IMR-90 (cell line): ENCODE measurements around the gene NAIF1. TPM values are rescaled to one million over a fixed set of nuclear protein-coding genes. Genes with fewer than 3 reads are reported as not detected.

ENCODE experiments used
- ATAC-seq: fragments of 200-7000 bp; cut with Tn5 transposase; 2 replicates; pipeline ENCODE4 v1.9.1; 2020; ENCODE audit warnings: low read depth, mild to moderate bottlenecking, moderate library complexity
- BruUV-seq: library from RNA; stranded (reverse); fragments of 400-500 nt; replicated peaks from 2 replicates; lab custom pipeline; 2021; lab: Mats Ljungman, UMichigan
- CTCF ChIA-PET: fragments of 300-600 bp; formaldehyde crosslinking; extraction: SDS; loops from one replicate; lab custom pipeline; 2021; ENCODE audit warnings: antibody characterized with exemption; lab: Yijun Ruan, JAX
- POLR2A ChIA-PET: fragments of 300-600 bp; sonication (Branson Sonifier 250); formaldehyde crosslinking; loops from one replicate; lab custom pipeline; 2022; ENCODE audit warnings: antibody characterized with exemption; ENCODE audit not compliant: unreplicated experiment; lab: Charles Lee
- DNase-seq: peaks from one replicate; pipeline ENCODE4 v3.0.0; 2013
- H2AFZ ChIP-seq: replicated peaks from 2 replicates; pipeline ENCODE3; 2013; ENCODE audit warnings: low read length, mild to moderate bottlenecking; ENCODE audit not compliant: poor library complexity
- H2AK5ac ChIP-seq: 2 replicates; pipeline ENCODE4 v1.6.1; 2013; ENCODE audit warnings: low read depth, low read length, inconsistent platforms
- H2AK9ac ChIP-seq: replicated peaks from 2 replicates; pipeline ENCODE3; 2013; ENCODE audit warnings: mild to moderate bottlenecking, low read depth, low read length, moderate library complexity; ENCODE audit not compliant: poor library complexity
- H2BK120ac ChIP-seq: 2 replicates; pipeline ENCODE4 v1.6.1; 2013; ENCODE audit warnings: low read depth, low read length, inconsistent platforms
- H2BK15ac ChIP-seq: 3 replicates; pipeline ENCODE4 v1.6.1; 2013; ENCODE audit warnings: low read depth, low read length, inconsistent platforms
- H2BK20ac ChIP-seq: 2 replicates; pipeline ENCODE4 v1.6.1; 2013; ENCODE audit warnings: low read depth, mild to moderate bottlenecking, inconsistent platforms, low read length, moderate library complexity
- H2BK5ac ChIP-seq: 2 replicates; pipeline ENCODE4 v1.6.1; 2013; ENCODE audit warnings: mild to moderate bottlenecking, low read depth, low read length, inconsistent platforms; ENCODE audit not compliant: poor library complexity, severe bottlenecking
- H3K14ac ChIP-seq: replicated peaks from 2 replicates; pipeline ENCODE4 v1.6.1; 2013; ENCODE audit warnings: low read depth, low read length, inconsistent platforms
- H3K18ac ChIP-seq: 2 replicates; pipeline ENCODE4 v1.6.1; 2013; ENCODE audit warnings: low read depth, low read length, control low read depth
- H3K23ac ChIP-seq: 2 replicates; pipeline ENCODE4 v1.6.1; 2013; ENCODE audit warnings: low read depth, low read length, inconsistent platforms
- H3K27ac ChIP-seq: 2 replicates; pipeline ENCODE4 v1.5.1; 2013; ENCODE audit warnings: mild to moderate bottlenecking, control low read depth, low read length; ENCODE audit not compliant: insufficient read depth
- H3K27me3 ChIP-seq: 2 replicates; pipeline ENCODE4 v1.6.1; 2013; ENCODE audit warnings: low read length; ENCODE audit not compliant: control insufficient read depth, insufficient read depth
- H3K36me3 ChIP-seq: 2 replicates; pipeline ENCODE4 v1.6.1; 2013; ENCODE audit warnings: low read length, mixed read lengths; ENCODE audit not compliant: control insufficient read depth, insufficient read depth
- H3K4ac ChIP-seq: 2 replicates; pipeline ENCODE4 v1.6.1; 2013; ENCODE audit warnings: low read depth, low read length, inconsistent platforms
- H3K4me1 ChIP-seq: 2 replicates; pipeline ENCODE4 v1.6.1; 2013; ENCODE audit warnings: low read length, mixed read lengths; ENCODE audit not compliant: control insufficient read depth, insufficient read depth
- H3K4me2 ChIP-seq: 2 replicates; pipeline ENCODE4 v1.6.1; 2013; ENCODE audit warnings: low read depth, mild to moderate bottlenecking, control low read depth, low read length, moderate library complexity
- H3K4me3 ChIP-seq: 2 replicates; pipeline ENCODE4 v1.5.1; 2013; ENCODE audit warnings: low read depth, mild to moderate bottlenecking, control low read depth, low read length, moderate library complexity; ENCODE audit not compliant: insufficient read depth
- H3K56ac ChIP-seq: 2 replicates; pipeline ENCODE4 v1.6.1; 2013; ENCODE audit warnings: low read length, inconsistent platforms; ENCODE audit not compliant: insufficient read depth; ENCODE audit errors: extremely low read depth
- H3K79me1 ChIP-seq, 2 experiments: 2 replicates each; pipeline ENCODE4 v1.6.1; 2013; ENCODE audit warnings: low read length in 2 of 2, inconsistent platforms in 1 of 2, low read depth in 1 of 2
- H3K9ac ChIP-seq: 2 replicates; pipeline ENCODE4 v1.6.1; 2013; ENCODE audit warnings: low read depth, low read length, control low read depth
- H3K9me1 ChIP-seq: 2 replicates; pipeline ENCODE4 v1.6.1; 2013; ENCODE audit warnings: low read length, inconsistent platforms; ENCODE audit not compliant: insufficient read depth
- H3K9me3 ChIP-seq: 2 replicates; pipeline ENCODE4 v1.6.1; 2013; ENCODE audit warnings: low read length; ENCODE audit not compliant: control insufficient read depth, insufficient read depth
- H4K20me1 ChIP-seq: 2 replicates; pipeline ENCODE4 v1.6.1; 2013; ENCODE audit warnings: low read length, inconsistent platforms; ENCODE audit not compliant: insufficient read depth
- H4K5ac ChIP-seq: 2 replicates; pipeline ENCODE4 v1.6.1; 2013; ENCODE audit warnings: mild to moderate bottlenecking, low read depth, low read length, control low read depth
- H4K8ac ChIP-seq, 2 experiments: 2 replicates each; pipeline ENCODE4 v1.6.1; 2013; ENCODE audit warnings: low read depth in 2 of 2, low read length in 2 of 2, control low read depth in 1 of 2, inconsistent platforms in 1 of 2
- H4K91ac ChIP-seq: 2 replicates; pipeline ENCODE4 v1.6.1; 2013; ENCODE audit warnings: low read depth, low read length, inconsistent platforms; ENCODE audit not compliant: insufficient read depth
- BHLHE40 ChIP-seq: fragments of 150-350 bp; IDR thresholded peaks from 2 replicates; pipeline ENCODE4 v1.6.1; 2016; ENCODE audit warnings: mild to moderate bottlenecking, low read depth, low read length
- CEBPB ChIP-seq: IDR thresholded peaks from 2 replicates; pipeline ENCODE4 v1.6.1; 2012; ENCODE audit warnings: low read depth, low read length, improper control_type of control experiment
- CHD1 ChIP-seq: IDR thresholded peaks from 2 replicates; pipeline ENCODE4 v1.6.1; 2012; ENCODE audit warnings: low read depth, low read length, improper control_type of control experiment
- FOS ChIP-seq: fragments of 150-350 bp; IDR thresholded peaks from 2 replicates; pipeline ENCODE4 v1.6.1; 2016; ENCODE audit warnings: low read depth, low read length
- MAFK ChIP-seq: IDR thresholded peaks from 2 replicates; pipeline ENCODE4 v1.6.1; 2012; ENCODE audit warnings: low read depth, low read length, improper control_type of control experiment
- MAZ ChIP-seq: IDR thresholded peaks from 2 replicates; pipeline ENCODE4 v1.6.1; 2012; ENCODE audit warnings: low read depth, mild to moderate bottlenecking, low read length, improper control_type of control experiment, moderate library complexity, borderline replicate concordance
- MXI1 ChIP-seq: IDR thresholded peaks from 2 replicates; pipeline ENCODE4 v1.6.1; 2012; ENCODE audit warnings: low read depth, mild to moderate bottlenecking, low read length, moderate library complexity, borderline replicate concordance
- NFE2L2 ChIP-seq: fragments of 150-350 bp; IDR thresholded peaks from 2 replicates; pipeline ENCODE4 v1.6.1; 2016; ENCODE audit warnings: low read depth, mild to moderate bottlenecking, low read length
- POLR2A ChIP-seq: IDR thresholded peaks from 2 replicates; pipeline ENCODE4 v1.6.1; 2012; ENCODE audit warnings: mild to moderate bottlenecking, low read depth, low read length
- RAD21 ChIP-seq: IDR thresholded peaks from 2 replicates; pipeline ENCODE4 v1.6.1; 2012; ENCODE audit warnings: low read length, improper control_type of control experiment
- RCOR1 ChIP-seq: IDR thresholded peaks from 2 replicates; pipeline ENCODE4 v1.6.1; 2012; ENCODE audit warnings: mild to moderate bottlenecking, low read length, improper control_type of control experiment; ENCODE audit not compliant: insufficient replicate concordance
- RFX5 ChIP-seq: IDR thresholded peaks from 2 replicates; pipeline ENCODE4 v1.8.0; 2012; ENCODE audit warnings: low read depth, mild to moderate bottlenecking, low read length, moderate library complexity
- SMC3 ChIP-seq: fragments of 150-350 bp; IDR thresholded peaks from 2 replicates; pipeline ENCODE4 v1.6.1; 2016; ENCODE audit warnings: low read depth, mild to moderate bottlenecking, antibody characterized with exemption, low read length, moderate library complexity
- WGBS, 2 experiments: methylation state at CpG; one replicate each; pipeline versions ENCODE4 v1.1.5 to v1.1.7; 2013; ENCODE audit warnings: missing lambda C conversion rate in 2 of 2; ENCODE audit not compliant: insufficient read length in 1 of 2; ENCODE audit errors: extremely low coverage in 2 of 2; 5-methylcytosine and 5-hydroxymethylcytosine counted together
- dilution Hi-C: fragments of 300-500 bp; cut with HindIII; formaldehyde crosslinking; loops from one replicate; pipeline ENCODE4 v1.14.3; 2018; ENCODE audit warnings: low sequenced_read_pairs; ENCODE audit not compliant: unreplicated experiment
- in situ Hi-C: fragments of 300-500 bp; cut with MboI; formaldehyde crosslinking; loops from 3 replicates; pipeline ENCODE4 v1.14.3; 2019; ENCODE audit warnings: low sequenced_read_pairs, inconsistent platforms, mixed read lengths
- intact Hi-C: fragments of 100-400 bp; cut with micrococcal nuclease; formaldehyde crosslinking; loops from 2 replicates; pipeline ENCODE4 v1.10.0; 2022
- polyA plus RNA-seq, 3 experiments: library from polyadenylated mRNA; depleted of rRNA; stranded (reverse); fragments of >200 nt; gene quantifications; 2 replicates each; pipeline ENCODE4 v1.2.3, GENCODE V29; 2012; ENCODE audit warnings: low replicate concordance in 1 of 3
- total RNA-seq: library from RNA; depleted of rRNA; stranded (reverse); fragments of >200 nt; gene quantifications from 2 replicates; pipeline ENCODE4 v1.2.3, GENCODE V29; 2012
- TF ChIP-seq, protein P1 (sequence below): fragments of 150-350 bp; IDR thresholded peaks from 2 replicates; pipeline ENCODE4 v1.6.1; 2017; ENCODE audit warnings: mild to moderate bottlenecking, antibody characterized with exemption, low read length, low read depth
- TF ChIP-seq, protein P2 (sequence below): fragments of 150-350 bp; IDR thresholded peaks from 2 replicates; pipeline ENCODE4 v1.6.1; 2016; ENCODE audit warnings: low read depth, mild to moderate bottlenecking, low read length, moderate library complexity, borderline replicate concordance
- TF ChIP-seq, protein P3 (sequence below): conservative IDR thresholded peaks from 2 replicates; pipeline ENCODE4 v1.5.1; 2012; ENCODE audit warnings: mild to moderate bottlenecking, low read depth, low read length, improper control_type of control experiment

The NAIF1 gene
- total and polyA plus RNA-seq, 2 of the 4 experiments (the other 2 are of a cell fraction), result 9.7 to 10.1 TPM

DNA sequence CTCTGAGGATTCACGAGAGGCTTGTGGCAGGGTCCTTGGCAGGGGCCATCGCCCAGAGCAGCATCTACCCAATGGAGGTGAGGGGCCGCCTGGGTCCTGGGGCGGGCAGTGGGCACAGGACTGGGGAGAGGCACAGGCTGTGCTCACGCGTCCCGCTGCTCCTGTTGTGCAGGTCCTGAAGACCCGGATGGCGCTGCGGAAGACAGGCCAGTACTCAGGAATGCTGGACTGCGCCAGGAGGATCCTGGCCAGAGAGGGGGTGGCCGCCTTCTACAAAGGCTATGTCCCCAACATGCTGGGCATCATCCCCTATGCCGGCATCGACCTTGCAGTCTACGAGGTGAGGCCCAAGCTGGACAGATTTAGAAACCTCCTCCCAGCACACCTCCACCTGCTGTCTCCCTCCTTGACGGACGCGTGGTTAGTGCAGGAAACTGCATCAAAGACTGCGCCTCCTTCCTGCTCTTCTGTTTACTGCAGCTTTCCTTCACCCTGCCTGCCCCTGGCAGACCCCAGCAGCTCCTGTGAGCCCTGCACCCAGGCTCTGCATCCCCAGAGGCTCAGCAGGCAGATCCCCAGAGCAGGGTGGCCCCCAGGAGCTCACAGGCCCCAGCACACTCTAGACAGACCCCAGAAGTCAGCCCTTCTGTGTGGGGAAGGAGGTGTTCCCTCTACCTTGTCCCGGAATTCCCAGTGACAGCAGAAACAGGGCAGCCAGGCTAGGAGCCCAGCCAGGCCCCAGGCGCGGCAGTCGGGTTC is 39.2 kb upstream of the NAIF1 start:
- intact Hi-C loops (no loop called here), in situ Hi-C loops (no loop called here), dilution Hi-C loops (no loop called here)
- H4K20me1 ChIP-seq, result peaks cover 28% of the 10 kb centered on the region
- H2AK9ac ChIP-seq, result no peak overlapping the region
- no peak overlapping the region for H3K4me3 ChIP-seq
- H3K4ac ChIP-seq, result no peak overlapping the region
- no peaks in the 10 kb centered on the region for H3K9me1 ChIP-seq
- ChIA-PET CTCF (no interaction called here), POLR2A (no interaction called here)
- no peak overlapping the region for H2BK120ac ChIP-seq
- no peak overlapping the region for H3K27ac ChIP-seq
- H3K4me1 ChIP-seq, result no peaks in the 10 kb centered on the region
- H2BK20ac ChIP-seq, result no peak overlapping the region
- H2AFZ ChIP-seq, result no peak overlapping the region
- no peaks in the 10 kb centered on the region for H3K9me3 ChIP-seq
- no peaks in the 10 kb centered on the region for H3K27me3 ChIP-seq
- no peak overlapping the region for H4K8ac ChIP-seq
- BruUV-seq, result no TSS peak
- H4K5ac ChIP-seq, result no peak overlapping the region
- WGBS, 2 experiments, result 100% methylated on average over 10 of the region's 23 CpGs; no CpG with 5 or more reads in 1 of the 2 experiments
- no peak overlapping the region for H3K14ac ChIP-seq
- H2BK5ac ChIP-seq, result no peak overlapping the region
- H3K4me2 ChIP-seq, result no peak overlapping the region
- no peak for TF ChIP-seq NFE2L2
- no peak for TF ChIP-seq CEBPB
- no peak for TF ChIP-seq MAZ
- no peak for TF ChIP-seq BHLHE40
- TF ChIP-seq, protein P1, sequence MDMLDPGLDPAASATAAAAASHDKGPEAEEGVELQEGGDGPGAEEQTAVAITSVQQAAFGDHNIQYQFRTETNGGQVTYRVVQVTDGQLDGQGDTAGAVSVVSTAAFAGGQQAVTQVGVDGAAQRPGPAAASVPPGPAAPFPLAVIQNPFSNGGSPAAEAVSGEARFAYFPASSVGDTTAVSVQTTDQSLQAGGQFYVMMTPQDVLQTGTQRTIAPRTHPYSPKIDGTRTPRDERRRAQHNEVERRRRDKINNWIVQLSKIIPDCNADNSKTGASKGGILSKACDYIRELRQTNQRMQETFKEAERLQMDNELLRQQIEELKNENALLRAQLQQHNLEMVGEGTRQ, result no peak
- TF ChIP-seq MXI1, result no peak
- TF ChIP-seq RAD21, result no peak
- TF ChIP-seq SMC3, result no peak
- TF ChIP-seq, protein P2, sequence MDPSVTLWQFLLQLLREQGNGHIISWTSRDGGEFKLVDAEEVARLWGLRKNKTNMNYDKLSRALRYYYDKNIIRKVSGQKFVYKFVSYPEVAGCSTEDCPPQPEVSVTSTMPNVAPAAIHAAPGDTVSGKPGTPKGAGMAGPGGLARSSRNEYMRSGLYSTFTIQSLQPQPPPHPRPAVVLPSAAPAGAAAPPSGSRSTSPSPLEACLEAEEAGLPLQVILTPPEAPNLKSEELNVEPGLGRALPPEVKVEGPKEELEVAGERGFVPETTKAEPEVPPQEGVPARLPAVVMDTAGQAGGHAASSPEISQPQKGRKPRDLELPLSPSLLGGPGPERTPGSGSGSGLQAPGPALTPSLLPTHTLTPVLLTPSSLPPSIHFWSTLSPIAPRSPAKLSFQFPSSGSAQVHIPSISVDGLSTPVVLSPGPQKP, result no peak
- no peak for TF ChIP-seq CHD1
- no peak for TF ChIP-seq FOS
- TF ChIP-seq RFX5, result no peak
- no peak for TF ChIP-seq RCOR1
- TF ChIP-seq, protein P3, sequence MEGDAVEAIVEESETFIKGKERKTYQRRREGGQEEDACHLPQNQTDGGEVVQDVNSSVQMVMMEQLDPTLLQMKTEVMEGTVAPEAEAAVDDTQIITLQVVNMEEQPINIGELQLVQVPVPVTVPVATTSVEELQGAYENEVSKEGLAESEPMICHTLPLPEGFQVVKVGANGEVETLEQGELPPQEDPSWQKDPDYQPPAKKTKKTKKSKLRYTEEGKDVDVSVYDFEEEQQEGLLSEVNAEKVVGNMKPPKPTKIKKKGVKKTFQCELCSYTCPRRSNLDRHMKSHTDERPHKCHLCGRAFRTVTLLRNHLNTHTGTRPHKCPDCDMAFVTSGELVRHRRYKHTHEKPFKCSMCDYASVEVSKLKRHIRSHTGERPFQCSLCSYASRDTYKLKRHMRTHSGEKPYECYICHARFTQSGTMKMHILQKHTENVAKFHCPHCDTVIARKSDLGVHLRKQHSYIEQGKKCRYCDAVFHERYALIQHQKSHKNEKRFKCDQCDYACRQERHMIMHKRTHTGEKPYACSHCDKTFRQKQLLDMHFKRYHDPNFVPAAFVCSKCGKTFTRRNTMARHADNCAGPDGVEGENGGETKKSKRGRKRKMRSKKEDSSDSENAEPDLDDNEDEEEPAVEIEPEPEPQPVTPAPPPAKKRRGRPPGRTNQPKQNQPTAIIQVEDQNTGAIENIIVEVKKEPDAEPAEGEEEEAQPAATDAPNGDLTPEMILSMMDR, result no peak
- TF ChIP-seq POLR2A, result no peak
- TF ChIP-seq MAFK, result no peak
- DNase-seq (no peak), ATAC-seq (no peak)
- H3K18ac ChIP-seq, result no peak overlapping the region
- no peak overlapping the region for H3K56ac ChIP-seq
- H3K23ac ChIP-seq, result no peak overlapping the region
- H4K91ac ChIP-seq, result no peak overlapping the region
- H3K36me3 ChIP-seq, result peaks cover 66% of the 10 kb centered on the region
- H2BK15ac ChIP-seq, result no peak overlapping the region
- H3K9ac ChIP-seq, result no peak overlapping the region
- no peak overlapping the region for H2AK5ac ChIP-seq
- peaks cover 9 to 49% of the 10 kb centered on the region in 2 experiments for H3K79me1 ChIP-seq
